HG03457 (cell line): ENCODE results near the gene RNF7.
A peak's percentile ranks its signal among the peaks of the same experiment; 100 is the strongest.
"Not testable (repeated sequence)": the region's sequence is repeated elsewhere in the genome, so short reads cannot be mapped to it uniquely, and the experiment has no call there.

Source experiments
- ATAC-seq: cut with Tn5 transposase; IDR thresholded peaks from one replicate; pipeline ENCODE4 v1.9.1; 2021; ENCODE audit warnings: moderate number of reproducible peaks; ENCODE audit not compliant: unreplicated experiment

RNF7 gene

GRCh38 chr3:141738022-141738890 is at the start of gene RNF7:
TSS of gene RNF7 (plus strand) at chr3:141738298. CDS start at chr3:141738342, 44 bp downstream.
- ATAC-seq: peak; percentile 89

- no peak for ATAC-seq
Measured at GRCh38 chr3:141690431-141691072, 47.5 kb upstream of the RNF7 start.

GRCh38 chr3:141691471-141691870 is 46.6 kb upstream of the RNF7 start:
- ATAC-seq: not testable (repeated sequence)

- ATAC-seq: not testable (repeated sequence)
Measured at GRCh38 chr3:141692973-141693372, 45.1 kb upstream of the RNF7 start.

GRCh38 chr3:141699324-141699723 is 38.8 kb upstream of the RNF7 start:
- ATAC-seq: no peak

- no peak for ATAC-seq
Measured at GRCh38 chr3:141699897-141700296, 38.2 kb upstream of the RNF7 start.

GRCh38 chr3:141703367-141703766 is 34.7 kb upstream of the RNF7 start:
- not testable (repeated sequence) for ATAC-seq

- ATAC-seq: no peak
Measured at GRCh38 chr3:141707741-141708203, 30.3 kb upstream of the RNF7 start.

GRCh38 chr3:141708367-141708766 is 29.7 kb upstream of the RNF7 start:
- no peak for ATAC-seq

GRCh38 chr3:141709126-141709770 is 28.9 kb upstream of the RNF7 start:
- no peak for ATAC-seq

- ATAC-seq: no peak
Measured at GRCh38 chr3:141710121-141710520, 28.0 kb upstream of the RNF7 start.

GRCh38 chr3:141710888-141711616 is 27.0 kb upstream of the RNF7 start:
- no peak for ATAC-seq

- ATAC-seq: no peak
Measured at GRCh38 chr3:141714671-141715070, 23.4 kb upstream of the RNF7 start.

GRCh38 chr3:141722081-141722480 is 16.0 kb upstream of the RNF7 start:
- ATAC-seq: no peak

GRCh38 chr3:141722648-141723047 is 15.4 kb upstream of the RNF7 start:
- ATAC-seq: no peak

GRCh38 chr3:141723255-141723654 is 14.8 kb upstream of the RNF7 start:
- ATAC-seq: no peak

GRCh38 chr3:141724186-141724585 is 13.9 kb upstream of the RNF7 start:
- no peak for ATAC-seq

GRCh38 chr3:141725036-141725435 is 13.1 kb upstream of the RNF7 start:
- no peak for ATAC-seq

- ATAC-seq: no peak
Measured at GRCh38 chr3:141726483-141726882, 11.6 kb upstream of the RNF7 start.

GRCh38 chr3:141728355-141728892 is 9.7 kb upstream of the RNF7 start:
- ATAC-seq: no peak

- ATAC-seq: no peak
Measured at GRCh38 chr3:141729240-141729639, 8.9 kb upstream of the RNF7 start.
